GM19239 (cell line): ENCODE data around the gene UBQLN4.
A peak's percentile ranks its signal among the peaks of the same experiment; 100 is the strongest.

Source experiments
- DNase-seq: peaks from one replicate; pipeline ENCODE4 v3.0.0; 2011; ENCODE audit warnings: low spot score; ENCODE audit not compliant: insufficient read length
- FAIRE-seq: peaks from 2 replicates; lab custom pipeline; 2011; peaks lifted over from hg19 to GRCh38; lab: Jason Lieb, UNC

UBQLN4 gene

DNA sequence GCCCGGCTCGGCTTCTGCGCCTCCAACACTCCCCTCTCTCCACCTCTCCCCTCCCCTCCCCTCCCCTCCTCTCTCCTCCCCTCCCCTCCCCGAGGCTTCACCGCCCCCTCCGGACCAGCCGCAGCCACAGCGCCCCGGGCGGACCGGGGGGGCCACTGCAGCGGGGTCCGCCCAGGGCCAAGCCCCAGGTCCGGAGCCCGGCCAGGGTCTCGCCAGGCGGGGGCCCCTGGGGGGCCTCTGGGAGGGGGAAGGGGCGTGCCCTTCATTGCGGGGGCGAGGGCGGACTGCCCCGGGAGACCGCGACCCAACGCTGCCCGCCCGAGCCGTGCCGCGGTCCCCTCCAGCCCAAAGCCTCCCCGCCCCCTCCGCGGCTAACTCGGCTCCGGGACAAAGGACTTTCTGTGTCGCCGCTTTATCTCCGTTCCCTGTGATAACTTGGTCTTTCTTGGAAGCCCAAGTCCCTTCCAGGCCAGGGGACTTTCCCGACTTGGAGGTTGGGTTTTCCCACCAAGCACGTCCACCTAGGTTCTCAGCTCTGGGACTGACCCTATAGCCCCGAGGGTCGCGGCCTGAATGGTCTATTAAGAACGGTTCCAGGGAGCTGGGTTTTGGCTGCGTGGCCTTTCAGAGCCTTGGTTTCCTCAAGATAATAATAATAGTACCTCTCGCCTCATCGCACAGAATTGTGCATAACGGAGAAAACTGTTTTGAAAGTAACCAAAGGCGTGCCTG, at the start of gene UBQLN4:
TSS of gene UBQLN4 (minus strand) at position 31 of the 732 bp plus-strand sequence. CDS start 97 bp downstream, outside the sequence.
- DNase-seq, result peak; percentile 82
- no peak for FAIRE-seq

DNA sequence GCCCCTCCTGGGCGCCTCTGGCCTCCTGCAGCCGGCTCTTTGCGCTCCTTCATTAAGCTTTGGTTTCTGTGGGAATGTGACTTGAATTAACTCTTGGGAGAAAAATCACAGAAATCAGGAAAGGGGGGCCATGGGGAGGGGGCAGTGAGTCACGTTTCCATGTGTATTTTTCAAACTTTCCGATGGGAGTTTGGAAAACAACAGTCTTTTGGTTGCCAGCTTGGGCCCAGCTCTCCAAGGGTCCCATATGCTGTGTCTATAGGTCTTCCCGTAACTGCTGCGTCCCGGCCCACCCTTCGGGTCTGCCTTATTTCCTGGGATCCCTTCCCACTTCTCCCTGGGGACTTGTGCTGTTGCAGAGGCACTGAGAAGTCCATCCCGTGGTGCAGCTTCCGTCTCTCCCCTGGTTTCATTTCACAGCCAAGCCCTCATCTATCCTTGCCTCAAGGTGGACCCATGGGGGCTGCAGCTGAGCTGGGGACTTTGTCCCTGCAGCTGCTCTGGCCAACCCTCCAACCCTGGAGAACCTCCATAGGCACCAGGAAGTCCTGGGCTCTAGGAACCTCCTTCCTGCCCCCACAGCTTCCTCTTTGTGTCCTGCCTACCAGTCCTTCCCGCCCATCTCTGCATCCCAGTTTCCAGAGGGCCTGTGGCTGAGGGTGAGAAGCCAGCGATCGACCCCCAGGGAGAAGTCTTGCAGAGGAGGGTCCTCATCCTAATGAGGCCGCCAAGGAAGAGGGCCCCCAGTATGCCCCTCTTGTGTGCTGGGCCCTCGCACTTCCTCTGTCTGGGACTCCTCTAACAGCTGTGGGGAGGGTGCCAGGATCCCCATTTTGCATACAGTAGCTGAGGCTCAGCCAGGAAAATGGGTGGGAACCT, 49.3 kb upstream of the UBQLN4 start:
- FAIRE-seq (no peak), DNase-seq (no peak)

DNA sequence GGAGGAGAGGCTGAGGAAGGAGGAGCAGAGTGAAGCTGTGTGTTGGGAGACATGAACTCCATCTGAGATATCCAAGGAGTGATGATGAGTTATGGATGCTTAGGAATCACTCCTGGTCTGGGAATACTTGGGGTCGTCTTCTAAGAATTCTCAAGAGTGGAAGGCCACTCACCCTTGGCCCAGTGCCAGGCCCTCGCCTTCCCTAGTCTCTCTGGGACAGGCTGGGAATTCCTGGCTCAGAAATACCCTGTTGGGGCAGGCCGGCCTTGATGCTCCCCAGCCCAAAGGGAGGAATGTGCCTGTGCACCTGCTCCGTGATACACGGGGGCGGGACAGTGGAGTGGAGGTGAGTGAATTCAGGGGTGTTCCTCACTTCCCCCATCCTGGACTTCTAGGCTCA, 48.3 kb upstream of the UBQLN4 start:
- no peak for FAIRE-seq
- no peak for DNase-seq

DNA sequence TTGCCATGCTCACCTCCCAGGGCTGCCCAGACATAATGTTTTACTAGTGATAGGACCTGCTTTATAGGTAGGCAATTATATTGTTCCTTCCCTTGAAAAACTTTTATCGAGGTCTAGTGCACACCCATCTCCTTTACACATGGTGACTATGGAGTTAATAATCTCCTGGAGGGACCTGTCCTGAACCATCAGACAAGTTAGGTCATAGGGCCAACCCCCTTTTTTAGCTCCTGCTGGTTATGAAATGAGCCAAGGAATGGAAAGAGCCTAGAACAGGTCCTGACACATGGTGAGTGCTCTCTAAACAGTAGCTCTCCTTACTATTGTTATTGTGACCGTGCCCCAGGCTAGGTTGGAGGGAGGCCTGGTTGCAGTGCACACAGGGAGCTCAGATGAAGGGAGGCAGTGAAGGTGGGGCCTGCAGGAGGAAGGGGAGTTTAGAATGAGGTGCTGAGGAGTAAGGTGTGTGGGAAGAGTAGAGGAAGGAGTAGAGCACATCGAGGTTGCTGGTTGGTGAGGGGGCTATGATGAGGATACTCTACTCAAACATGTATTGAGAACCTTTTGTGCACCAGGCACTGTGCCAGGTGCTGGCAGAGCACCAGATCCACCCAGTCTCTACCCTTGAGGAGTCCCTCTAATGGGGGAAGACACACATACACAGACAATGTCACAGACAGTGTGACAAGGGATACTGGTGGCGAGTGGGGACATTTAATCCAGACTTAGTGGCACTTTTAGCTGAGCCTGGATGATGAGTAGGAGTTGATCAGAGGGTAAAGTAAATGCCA, 46.8 kb upstream of the UBQLN4 start:
- FAIRE-seq, result no peak
- DNase-seq, result no peak

DNA sequence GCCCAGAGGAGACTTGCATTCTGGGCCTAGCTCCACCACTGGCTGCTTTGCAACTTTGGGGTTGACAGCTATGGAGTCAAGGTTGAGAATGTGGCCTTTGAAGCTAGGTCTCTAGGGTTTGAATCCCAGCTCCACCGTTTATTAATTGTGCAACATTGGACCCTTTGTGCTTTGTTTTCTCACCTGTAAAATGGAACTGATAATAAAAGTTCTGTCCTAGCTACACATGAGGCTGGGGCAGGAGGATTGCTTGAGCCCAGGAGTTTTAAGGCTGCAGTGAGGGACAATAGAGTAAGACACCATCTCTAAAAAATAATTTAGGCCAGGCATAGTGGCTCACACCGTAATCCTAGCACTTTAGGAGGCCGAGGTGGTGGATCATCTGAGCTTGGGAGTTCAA, 45.7 kb upstream of the UBQLN4 start:
- no peak for FAIRE-seq
- no peak for DNase-seq

DNA sequence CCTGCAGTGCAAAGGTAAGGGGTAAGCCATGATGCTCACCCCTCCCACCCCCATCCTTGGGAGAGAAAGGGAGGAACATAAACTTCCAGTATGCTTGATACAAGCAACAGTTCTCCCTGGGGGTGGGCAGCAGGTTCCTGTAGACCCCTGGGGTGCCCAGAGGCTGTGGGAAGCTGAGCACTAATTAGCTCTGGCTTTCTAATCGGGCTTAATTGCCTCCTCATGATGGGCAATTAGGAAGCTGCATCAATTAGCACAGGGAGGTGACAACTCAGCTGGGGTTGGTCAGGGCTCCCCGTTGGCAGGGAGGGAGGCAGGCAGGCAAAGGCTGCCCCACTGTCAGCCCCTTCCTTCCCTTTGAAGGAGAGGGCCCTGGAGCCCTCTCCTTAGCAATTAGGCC, 45.2 kb upstream of the UBQLN4 start:
- DNase-seq (no peak), FAIRE-seq (no peak)

DNA sequence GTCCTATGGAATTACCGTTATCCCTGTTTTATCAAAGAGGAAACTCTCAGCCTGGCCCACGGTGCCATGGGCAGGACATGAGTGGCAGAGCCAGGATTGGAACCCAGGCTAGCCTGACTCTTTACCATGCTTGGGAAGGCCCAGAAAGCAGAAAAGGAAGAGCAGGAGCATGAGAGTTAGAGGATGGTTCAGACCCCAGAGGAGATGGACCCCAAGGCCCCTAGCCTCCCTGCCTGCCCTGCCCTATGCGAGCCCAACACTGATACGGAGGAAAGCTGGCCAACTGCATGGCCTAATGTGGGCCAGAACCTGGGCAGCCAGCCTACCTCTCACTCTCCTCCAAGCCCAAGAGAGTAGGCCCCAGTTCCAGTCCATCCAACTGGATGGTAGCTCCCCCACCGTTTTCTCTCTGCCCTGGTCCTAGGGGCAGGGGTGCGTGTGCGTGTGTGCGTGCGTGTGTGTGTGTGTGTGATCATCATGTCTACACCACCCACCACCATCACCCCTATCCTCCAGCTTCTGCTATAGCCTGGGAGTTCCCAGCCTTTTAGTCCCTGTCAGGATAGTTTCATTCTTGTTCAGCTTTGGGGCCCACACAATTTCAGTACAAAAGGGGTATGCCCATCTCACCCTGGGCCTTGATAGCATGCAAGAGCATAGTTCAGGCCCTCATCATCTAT, 44.0 kb upstream of the UBQLN4 start:
- FAIRE-seq (peak; percentile 80), DNase-seq (no peak)

DNA sequence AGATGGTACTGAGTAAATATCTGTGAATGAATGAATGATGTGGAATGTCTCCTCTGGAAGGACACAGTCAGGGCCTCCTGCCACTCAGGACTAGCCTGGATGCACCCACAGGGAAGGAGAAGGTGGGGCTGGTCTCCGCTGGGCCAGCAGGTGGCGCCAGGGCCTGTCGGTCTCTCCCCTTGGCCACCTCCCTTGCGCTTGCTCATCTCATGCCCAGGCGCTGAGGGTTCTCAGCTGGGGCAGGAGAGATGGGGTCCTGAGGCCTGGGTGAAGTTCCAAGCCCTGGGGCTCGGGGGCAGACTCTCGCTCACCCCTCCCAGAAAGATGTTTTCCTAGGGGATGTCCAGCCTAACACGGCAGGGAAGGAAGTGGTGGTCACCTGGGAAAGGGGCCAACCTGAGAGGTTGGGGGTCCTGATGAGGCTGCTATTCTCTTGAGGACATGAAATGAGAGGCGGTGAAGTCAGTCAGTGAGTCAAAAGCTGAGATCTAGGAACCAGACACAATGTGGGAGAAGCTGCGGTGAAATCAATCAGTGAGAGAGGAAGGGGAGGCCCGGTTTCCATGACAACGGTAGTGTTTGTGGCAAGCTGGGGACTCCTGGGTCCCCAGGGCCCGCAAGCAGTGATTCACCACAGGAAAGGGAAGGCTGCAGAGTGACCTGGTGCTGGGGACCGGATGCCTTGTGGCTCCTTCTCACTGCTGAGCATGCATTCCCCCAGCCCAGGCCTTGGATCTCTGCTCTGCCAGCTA, 43.2 kb upstream of the UBQLN4 start:
- peak; percentile 75 for DNase-seq
- FAIRE-seq, result peak; percentile 89

DNA sequence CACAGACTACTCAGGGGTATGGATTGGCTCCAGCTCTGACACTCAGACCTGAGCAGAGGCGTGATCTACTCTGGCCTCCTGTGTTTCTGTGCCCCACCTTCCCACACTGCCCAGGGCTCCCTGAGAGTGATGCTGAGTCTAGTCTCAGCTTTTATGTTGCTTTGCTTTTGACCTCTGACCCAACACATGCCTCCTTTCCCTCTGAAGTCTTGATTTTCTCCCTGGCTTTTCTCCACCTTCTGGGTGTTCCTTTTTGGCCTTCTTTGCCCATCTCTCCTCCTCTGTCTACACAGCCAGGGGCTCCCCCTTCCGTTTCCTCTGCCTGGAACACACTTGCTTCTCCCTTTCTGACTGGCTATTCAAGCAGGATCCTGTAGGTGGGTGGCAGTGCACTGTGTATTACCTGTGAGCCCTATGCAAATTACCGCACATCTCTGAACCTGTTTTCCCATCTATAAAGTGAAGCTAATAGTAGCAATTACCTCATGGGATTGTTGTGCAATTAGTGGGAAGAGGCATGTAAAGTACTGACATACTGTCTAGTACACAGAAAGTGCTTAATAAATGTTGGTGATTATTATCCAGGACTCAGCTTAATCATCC, 42.4 kb upstream of the UBQLN4 start:
- no peak for FAIRE-seq
- no peak for DNase-seq

DNA sequence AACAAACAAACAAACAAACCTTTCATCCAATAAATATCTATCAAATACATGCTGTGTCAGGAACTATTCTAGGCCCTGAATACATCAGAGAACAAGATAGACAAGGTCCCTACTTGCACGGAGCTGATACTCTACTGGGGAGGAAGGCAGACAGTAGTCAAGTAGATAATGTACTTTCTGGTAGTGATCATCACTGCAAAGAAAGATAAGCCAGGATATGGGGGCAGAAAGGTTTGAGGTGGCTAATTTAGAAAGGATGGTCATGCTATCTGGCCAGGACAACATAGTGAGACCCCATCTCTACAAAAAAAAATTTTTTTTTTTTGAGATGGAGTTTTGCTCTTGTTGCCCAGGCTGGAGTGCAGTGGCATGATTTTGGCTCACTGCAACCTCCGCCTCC, 38.0 kb upstream of the UBQLN4 start:
- DNase-seq (no peak), FAIRE-seq (no peak)

DNA sequence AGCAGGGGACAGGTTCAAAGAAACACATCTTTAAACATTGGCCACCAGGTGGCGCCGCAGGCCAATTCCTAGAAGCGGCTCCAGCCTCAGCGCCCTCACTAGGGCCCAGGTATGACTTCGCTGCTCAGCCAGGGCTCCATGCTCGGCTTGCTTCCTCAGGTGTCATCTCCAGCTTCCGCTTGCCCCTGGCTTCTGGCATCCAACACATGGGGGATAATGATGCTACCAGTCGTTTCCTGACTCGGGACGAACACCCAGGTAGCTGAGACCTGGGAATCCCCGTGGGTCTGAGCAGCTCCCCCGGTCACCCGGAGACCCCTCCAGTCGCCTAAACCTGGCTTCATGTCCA, 37.2 kb upstream of the UBQLN4 start:
- FAIRE-seq, result peak; percentile 91
- DNase-seq, result peak; percentile 78

DNA sequence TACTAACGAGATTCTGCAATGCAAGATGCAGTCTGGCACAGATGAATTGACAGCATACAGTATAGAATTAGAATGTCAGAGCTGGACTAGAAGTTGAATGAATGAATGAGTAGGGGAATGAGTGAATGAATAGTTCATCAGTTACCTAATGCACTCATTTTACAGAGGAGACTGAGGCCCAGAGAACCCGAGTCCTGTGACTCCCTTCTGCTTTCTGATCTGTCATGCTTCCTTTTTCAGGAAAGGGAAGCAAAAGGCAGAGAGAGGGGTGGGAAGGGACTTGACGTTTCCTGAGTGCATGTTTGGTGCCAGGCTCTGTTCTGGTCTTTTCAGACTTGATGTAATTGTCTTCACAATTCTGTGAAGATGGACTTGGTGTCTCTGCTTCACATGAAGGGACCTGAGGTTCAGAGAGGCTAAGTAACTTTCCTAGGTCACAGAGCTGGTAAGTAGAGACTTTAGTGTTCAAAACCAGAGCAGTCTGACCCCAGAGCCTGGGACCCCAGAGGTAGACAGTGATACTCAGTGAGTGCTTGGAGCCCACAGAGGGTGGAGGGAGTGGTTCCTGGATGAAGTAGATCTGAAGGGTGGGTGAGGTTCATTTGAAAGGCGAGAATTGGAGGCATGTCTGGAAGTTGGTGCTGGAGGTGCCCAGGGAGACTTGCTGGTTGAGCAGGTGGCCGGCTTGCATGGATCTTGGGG, 36.7 kb upstream of the UBQLN4 start:
- DNase-seq (no peak), FAIRE-seq (no peak)

DNA sequence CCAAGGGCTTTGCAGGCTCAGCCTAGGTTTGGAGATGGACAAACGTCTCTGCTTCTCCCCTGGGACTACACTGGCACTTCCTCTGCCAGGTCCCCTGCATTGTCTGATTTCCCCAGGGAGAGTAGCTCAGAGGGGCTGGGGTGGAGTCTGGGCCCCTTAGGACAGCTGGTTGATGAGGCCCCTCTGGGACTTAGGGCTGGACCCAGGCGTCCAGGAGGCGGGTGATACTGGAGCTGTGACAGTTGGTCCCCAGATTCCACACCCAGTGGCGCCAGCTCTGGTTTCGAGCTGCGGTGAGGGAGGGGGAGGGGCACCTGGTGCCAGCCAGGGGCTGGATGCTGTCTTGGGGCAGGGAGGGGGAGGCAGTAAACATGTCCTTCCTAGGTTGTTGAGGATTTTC, 36.1 kb upstream of the UBQLN4 start:
- no peak for DNase-seq
- no peak for FAIRE-seq

DNA sequence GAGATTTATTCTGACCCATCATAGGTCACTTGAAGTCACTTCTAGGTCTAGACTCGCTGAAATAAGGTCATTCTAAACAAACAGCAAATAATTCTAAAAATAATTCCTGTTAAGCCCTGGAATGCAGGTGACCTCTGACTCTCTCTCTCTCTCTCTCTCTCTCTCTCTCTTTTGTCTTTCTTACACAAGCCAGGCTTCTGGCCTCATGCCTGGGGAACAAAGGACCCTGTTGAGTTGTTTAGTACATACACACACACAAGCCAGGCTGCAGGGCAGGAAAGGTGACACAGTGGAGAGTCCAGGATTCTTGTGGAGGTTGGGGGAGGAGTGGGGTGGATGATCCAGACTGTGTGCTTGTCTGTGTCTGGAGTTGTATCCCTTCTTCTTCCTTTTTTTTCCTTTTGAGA, 32.7 kb upstream of the UBQLN4 start:
- DNase-seq, result no peak
- FAIRE-seq, result no peak

DNA sequence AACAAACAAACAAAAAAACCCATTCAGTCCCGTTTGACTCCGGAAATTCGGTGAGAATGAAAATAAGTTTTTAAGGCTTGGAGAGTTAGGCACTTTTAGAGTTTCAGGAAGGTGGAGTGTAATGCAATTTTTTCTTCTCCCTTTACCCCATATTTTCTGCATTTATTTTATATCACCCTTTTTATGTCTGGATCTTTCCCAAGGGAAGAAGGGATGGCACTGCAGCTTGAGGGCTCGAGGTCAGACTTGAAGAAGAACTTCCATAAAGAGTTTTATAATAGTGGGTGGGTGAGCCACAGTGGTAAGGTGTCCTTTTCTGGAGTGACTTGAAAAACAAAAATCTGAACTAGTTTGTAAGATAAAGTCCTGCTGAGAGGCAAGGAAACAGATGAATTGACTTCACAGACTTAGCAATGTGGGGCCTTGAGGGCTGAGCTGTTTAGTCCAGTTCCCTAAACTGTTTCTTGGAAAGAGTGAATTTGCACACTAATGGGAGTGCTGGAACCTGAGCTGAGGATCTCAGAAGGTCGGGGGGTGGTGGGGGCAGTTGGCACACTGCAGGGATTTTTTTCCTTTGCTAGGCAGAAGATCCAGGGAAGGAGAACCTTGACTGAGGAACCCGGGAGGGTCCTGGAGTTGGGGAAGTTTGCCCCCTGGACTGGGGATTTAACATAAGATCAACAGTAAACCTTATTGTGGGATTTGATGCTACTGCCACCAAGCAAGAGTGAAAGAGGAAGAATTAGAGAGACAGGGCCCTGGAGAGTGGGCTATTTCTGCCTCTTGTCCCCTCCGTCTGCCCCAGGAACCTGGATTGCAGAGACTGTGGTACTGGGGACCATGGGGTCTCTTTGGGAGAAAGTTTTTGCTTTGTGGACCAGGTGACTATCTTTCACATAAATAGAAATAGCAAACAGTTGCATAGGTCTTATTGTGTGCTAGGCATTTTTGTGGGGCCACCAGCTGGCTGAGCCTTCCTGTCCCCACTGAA, 30.5 kb upstream of the UBQLN4 start:
- no peak for FAIRE-seq
- no peak for DNase-seq

DNA sequence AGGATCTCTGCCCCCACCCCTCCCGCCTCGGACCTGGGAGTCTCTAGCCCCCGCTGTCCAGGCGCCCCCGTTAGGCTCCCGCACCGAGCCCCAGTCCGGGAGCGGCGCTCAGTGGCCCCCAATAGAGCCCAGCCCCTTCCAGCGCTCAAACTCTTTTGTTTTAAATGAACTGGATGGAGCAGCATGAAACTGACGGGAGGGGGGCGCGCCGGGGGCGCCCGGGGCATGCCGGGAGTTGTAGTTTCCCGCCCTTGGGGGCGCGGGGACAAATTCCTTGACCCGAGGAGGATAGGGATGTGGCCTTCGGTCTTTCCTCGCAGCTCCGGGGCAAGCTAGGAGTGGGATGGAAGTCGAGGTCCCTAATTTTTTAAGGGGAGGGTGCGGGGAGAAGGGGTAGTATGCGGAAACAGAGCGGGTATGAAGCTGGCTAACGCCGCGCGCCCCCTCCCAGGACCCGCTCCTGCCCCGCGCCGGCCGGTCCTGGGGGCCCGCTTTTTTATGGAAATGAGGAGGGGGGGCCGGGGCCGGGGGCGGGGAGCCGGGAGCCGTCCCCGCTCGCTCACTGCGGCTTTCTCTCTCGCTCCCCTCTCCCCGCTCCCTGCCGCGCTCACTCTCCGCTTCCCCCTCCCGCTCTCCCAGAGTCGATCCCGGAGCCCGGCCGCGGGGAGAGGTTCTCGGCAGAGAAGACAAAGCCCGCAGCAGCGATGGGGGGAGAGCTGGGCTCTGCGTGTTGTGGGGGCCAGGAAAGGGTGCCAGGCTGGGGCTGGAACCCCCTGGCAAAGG, 28.9 kb upstream of the UBQLN4 start, which contains the start of gene MEX3A:
TSS of gene MEX3A (minus strand) at position 157 of the 783 bp plus-strand sequence. CDS start 467 bp downstream, outside the sequence.
- DNase-seq (peak; percentile 90), FAIRE-seq (peak; percentile 70)
